H9 (cell line): Measurements from ENCODE around the gene WBP1L. TPM values are rescaled to one million over a fixed set of nuclear protein-coding genes. Genes with fewer than 3 reads are reported as not detected.

Experiments
- DNase-seq: peaks from one replicate; pipeline ENCODE4 v3.0.0-alpha.2; 2017
- H2AFZ ChIP-seq: one replicate; pipeline ENCODE4 v1.6.1; 2013; ENCODE audit warnings: mild to moderate bottlenecking, low read length, control low read depth, moderate library complexity
- H2AK5ac ChIP-seq: 2 replicates; pipeline ENCODE4 v1.6.1; 2013; ENCODE audit warnings: low read length, control low read depth, mixed read lengths; ENCODE audit not compliant: insufficient read length
- H2BK120ac ChIP-seq: one replicate; pipeline ENCODE4 v1.6.1; 2013; ENCODE audit warnings: low read depth, mild to moderate bottlenecking, low read length, control low read depth, inconsistent platforms; ENCODE audit not compliant: poor library complexity, severe bottlenecking
- H2BK12ac ChIP-seq: 2 replicates; pipeline ENCODE4 v1.6.1; 2013; ENCODE audit warnings: low read length, control low read depth, mixed read lengths, low read depth; ENCODE audit not compliant: insufficient read length
- H2BK15ac ChIP-seq: 2 replicates; pipeline ENCODE4 v1.6.1; 2013; ENCODE audit warnings: low read depth, low read length, control low read depth
- H2BK20ac ChIP-seq: one replicate; pipeline ENCODE4 v1.6.1; 2013; ENCODE audit warnings: low read depth, mild to moderate bottlenecking, low read length, control low read depth, inconsistent platforms; ENCODE audit not compliant: poor library complexity, severe bottlenecking
- H2BK5ac ChIP-seq: 2 replicates; pipeline ENCODE4 v1.6.1; 2013; ENCODE audit warnings: low read length, control low read depth, mixed read lengths; ENCODE audit not compliant: insufficient read length
- H3K14ac ChIP-seq: 2 replicates; pipeline ENCODE4 v1.6.1; 2013; ENCODE audit warnings: low read length, control low read depth; ENCODE audit not compliant: insufficient read depth
- H3K18ac ChIP-seq: 2 replicates; pipeline ENCODE4 v1.6.1; 2013; ENCODE audit warnings: low read depth, mild to moderate bottlenecking, mixed read lengths, low read length, control low read depth; ENCODE audit not compliant: insufficient read length
- H3K23ac ChIP-seq: 2 replicates; pipeline ENCODE4 v1.6.1; 2013; ENCODE audit warnings: low read length, control low read depth, mixed read lengths, low read depth; ENCODE audit not compliant: insufficient read length
- H3K23me2 ChIP-seq: 2 replicates; pipeline ENCODE4 v1.6.1; 2013; ENCODE audit warnings: low read depth, mild to moderate bottlenecking, mixed read lengths, low read length, control low read depth; ENCODE audit not compliant: insufficient read length, poor library complexity, severe bottlenecking
- H3K27ac ChIP-seq: 2 replicates; pipeline ENCODE4 v1.5.1; 2013; ENCODE audit warnings: low read length, control low read depth, mixed read lengths, low read depth; ENCODE audit not compliant: insufficient read length
- H3K27me3 ChIP-seq: 2 replicates; pipeline ENCODE4 v1.6.1; 2013; ENCODE audit warnings: low read length, control low read depth, inconsistent platforms; ENCODE audit not compliant: insufficient read depth
- H3K4ac ChIP-seq: 2 replicates; pipeline ENCODE4 v1.6.1; 2013; ENCODE audit warnings: low read depth, mild to moderate bottlenecking, control low read depth, inconsistent platforms, low read length, moderate library complexity
- H3K4me1 ChIP-seq: 2 replicates; pipeline ENCODE4 v1.6.1; 2013; ENCODE audit warnings: low read length, control low read depth, inconsistent platforms; ENCODE audit not compliant: insufficient read depth
- H3K4me2 ChIP-seq: 2 replicates; pipeline ENCODE4 v1.6.1; 2013; ENCODE audit warnings: low read length, control low read depth, mixed read lengths; ENCODE audit not compliant: insufficient read length, insufficient read depth
- H3K56ac ChIP-seq: 2 replicates; pipeline ENCODE4 v1.6.1; 2013; ENCODE audit warnings: low read depth, mild to moderate bottlenecking, mixed read lengths, low read length, control low read depth; ENCODE audit not compliant: insufficient read length
- H3K79me1 ChIP-seq: 2 replicates; pipeline ENCODE4 v1.6.1; 2013; ENCODE audit warnings: low read depth, mild to moderate bottlenecking, moderate library complexity, low read length, control low read depth, inconsistent platforms; ENCODE audit not compliant: insufficient read depth, poor library complexity, severe bottlenecking
- H3K79me2 ChIP-seq: 2 replicates; pipeline ENCODE4 v1.6.1; 2013; ENCODE audit warnings: low read length, control low read depth, inconsistent platforms; ENCODE audit not compliant: insufficient read depth
- H3K9ac ChIP-seq: 2 replicates; pipeline ENCODE4 v1.6.1; 2013; ENCODE audit warnings: low read length, control low read depth, mixed read lengths; ENCODE audit not compliant: insufficient read length; ENCODE audit errors: extremely low read depth
- H3K9me3 ChIP-seq: one replicate; pipeline ENCODE4 v1.6.1; 2013; ENCODE audit warnings: low read depth, low read length, inconsistent platforms; ENCODE audit not compliant: control insufficient read depth
- H3T11ph ChIP-seq: one replicate; pipeline ENCODE4 v1.6.1; 2013; ENCODE audit warnings: mild to moderate bottlenecking, low read length, control low read depth, inconsistent platforms
- H4K20me1 ChIP-seq: one replicate; pipeline ENCODE4 v1.6.1; 2013; ENCODE audit not compliant: control insufficient read depth, insufficient read length, insufficient read depth
- H4K5ac ChIP-seq: 2 replicates; pipeline ENCODE4 v1.6.1; 2013; ENCODE audit warnings: low read depth, mild to moderate bottlenecking, mixed read lengths, low read length, control low read depth; ENCODE audit not compliant: insufficient read length
- H4K8ac ChIP-seq: replicated peaks from 2 replicates; pipeline ENCODE4 v1.6.1; 2013; ENCODE audit warnings: low read length, control low read depth, mixed read lengths, low read depth; ENCODE audit not compliant: insufficient read length
- H4K91ac ChIP-seq: 2 replicates; pipeline ENCODE4 v1.6.1; 2013; ENCODE audit warnings: low read depth, mild to moderate bottlenecking, moderate library complexity, mixed read lengths, low read length, control low read depth; ENCODE audit not compliant: insufficient read length
- H3K27ac Mint-ChIP-seq, 3 experiments: 2 replicates in 2 of 3; 3 replicates in 1 of 3; pipeline ENCODE4 v1.8.0; 2020 to 2021; ENCODE audit warnings: mixed read lengths in 3 of 3, mild to moderate bottlenecking in 1 of 3, moderate library complexity in 1 of 3
- H3K27me3 Mint-ChIP-seq: 2 replicates; pipeline ENCODE4 v1.8.0; 2021; ENCODE audit warnings: low read depth, mild to moderate bottlenecking, moderate library complexity, mixed read lengths
- H3K36me3 Mint-ChIP-seq, 3 experiments: 2 replicates in 2 of 3; 3 replicates in 1 of 3; pipeline ENCODE4 v1.8.0; 2020 to 2021; ENCODE audit warnings: low read depth in 3 of 3, mixed read lengths in 3 of 3; ENCODE audit not compliant: insufficient read depth in 1 of 3
- H3K4me1 Mint-ChIP-seq, 2 experiments: 2 replicates each; pipeline ENCODE4 v1.8.0; 2020; ENCODE audit warnings: mixed read lengths in 2 of 2
- H3K4me3 Mint-ChIP-seq, 2 experiments: 2 replicates in 1 of 2; 3 replicates in 1 of 2; pipeline ENCODE4 v1.8.0; 2020 to 2021; ENCODE audit warnings: mild to moderate bottlenecking in 2 of 2, mixed read lengths in 2 of 2, moderate library complexity in 1 of 2
- H3K9me3 Mint-ChIP-seq, 2 experiments: 2 replicates in 1 of 2; 3 replicates in 1 of 2; pipeline ENCODE4 v1.8.0; 2020; ENCODE audit warnings: mild to moderate bottlenecking in 2 of 2, mixed read lengths in 2 of 2, moderate library complexity in 1 of 2
- CTCF ChIP-seq: fragments of 200-600 bp; sonication (generic); conservative IDR thresholded peaks from 3 replicates; pipeline ENCODE4 v1.8.0; 2021; ENCODE audit warnings: antibody characterized with exemption, mild to moderate bottlenecking
- whole genome bisulfite sequencing: extraction: QIAGEN DNeasy Blood & Tissue Kit; methylation state at CpG from one replicate; pipeline ENCODE4 v1.1.7; 2013; ENCODE audit warnings: missing lambda C conversion rate, low lambda C conversion rate, mixed read lengths; ENCODE audit not compliant: insufficient read length; ENCODE audit errors: extremely low coverage; 5-methylcytosine and 5-hydroxymethylcytosine counted together
- total RNA-seq: library from RNA; stranded (reverse); gene quantifications from 2 replicates; pipeline ENCODE4 v1.2.1, GENCODE V29; 2021

The WBP1L gene
- total RNA-seq, 1 experiment from 2014 or later: 23.8 TPM

GRCh38 chr10:102773320-102773719, 29.6 kb downstream of the WBP1L start:
- Histone ChIP-seq H3K4me1 (peaks cover 19% of the 10 kb centered on the region; the same call in 1 of the 2 replicates), H2AFZ (no peak overlapping the region), H2BK120ac (no peak overlapping the region), H3K9me3 (no peaks in the 10 kb centered on the region), H2BK5ac (no peak overlapping the region), H3K23ac (no peak overlapping the region), H3K27ac (no peak overlapping the region), H3K56ac (no peak overlapping the region), H3T11ph (no peak overlapping the region), H2BK20ac (no peak overlapping the region), H4K20me1 (no peaks in the 10 kb centered on the region), H3K14ac (no peak overlapping the region), H3K9ac (no peak overlapping the region), H3K79me2 (no peaks in the 10 kb centered on the region), H3K23me2 (no peaks in the 10 kb centered on the region), H3K18ac (no peak overlapping the region), H3K27me3 (no peaks in the 10 kb centered on the region; the same call in 1 of the 2 replicates), H3K4ac (no peak overlapping the region), H2AK5ac (no peak overlapping the region), H4K8ac (no peak overlapping the region), H4K91ac (no peak overlapping the region), H3K79me1 (no peaks in the 10 kb centered on the region), H2BK15ac (no peak overlapping the region), H3K4me2 (no peak overlapping the region), H4K5ac (no peak overlapping the region), H2BK12ac (no peak overlapping the region)
- TF ChIP-seq CTCF: no peak
- no CpG with 5 or more reads among the region's 1 CpG for WGBS
- no peak for DNase-seq
- Mint-ChIP-seq H3K4me1 (peaks cover 30 to 35% of the 10 kb centered on the region in 2 experiments), H3K36me3 (no peaks in the 10 kb centered on the region), H3K4me3 (no peak overlapping the region), H3K27me3 (no peaks in the 10 kb centered on the region; the same call in 1 of the 2 replicates), H3K27ac (no peak overlapping the region), H3K9me3 (no peaks in the 10 kb centered on the region)
